CD4-positive, alpha-beta T cell treated with Interleukin-4 for 1 hour (primary cell): Measurements from ENCODE around the gene OSTF1.

Source experiments
- DNase-seq, 2 donors: peaks; one replicate each; pipeline ENCODE4 v3.0.0-alpha.2; 2020 to 2022

Gene OSTF1

DNA sequence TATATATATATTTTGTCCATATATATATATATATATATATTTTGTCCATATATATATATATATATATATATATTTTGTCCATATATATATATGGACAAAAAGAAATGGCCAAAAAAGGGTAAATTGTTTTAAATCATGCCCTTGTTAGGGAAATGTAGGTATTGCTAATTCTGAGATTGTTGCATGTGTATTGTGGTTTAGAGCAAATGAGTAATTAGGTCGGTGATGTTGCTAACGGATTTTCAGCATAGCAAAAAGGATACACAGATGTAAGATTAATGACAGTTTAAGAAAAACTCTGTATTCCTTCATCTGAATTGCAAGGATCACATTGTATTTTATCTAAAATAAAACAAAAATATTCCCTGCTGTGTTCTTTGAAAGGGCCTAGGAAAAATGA, 40.2 kb downstream of the OSTF1 start:
- no peak for DNase-seq

DNA sequence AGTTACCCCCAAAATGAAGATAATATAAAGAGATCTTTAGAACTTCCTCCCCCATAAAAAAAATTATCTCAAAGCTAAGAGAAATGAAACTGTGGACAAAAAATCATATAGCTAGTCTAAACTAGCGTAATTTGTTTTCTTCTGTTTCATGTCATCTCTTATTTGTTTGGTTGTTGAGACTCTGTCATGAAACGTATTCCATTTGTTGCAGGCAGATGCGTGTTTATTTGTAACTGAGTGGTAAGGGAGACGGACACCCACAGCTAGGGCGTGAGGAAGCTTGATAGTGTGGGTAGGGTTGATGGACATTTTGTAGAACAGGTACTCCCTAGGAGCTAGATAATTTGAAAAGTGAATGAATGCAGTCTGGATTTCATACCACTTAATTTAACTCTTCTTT, 41.9 kb downstream of the OSTF1 start:
- DNase-seq, result no peak

DNA sequence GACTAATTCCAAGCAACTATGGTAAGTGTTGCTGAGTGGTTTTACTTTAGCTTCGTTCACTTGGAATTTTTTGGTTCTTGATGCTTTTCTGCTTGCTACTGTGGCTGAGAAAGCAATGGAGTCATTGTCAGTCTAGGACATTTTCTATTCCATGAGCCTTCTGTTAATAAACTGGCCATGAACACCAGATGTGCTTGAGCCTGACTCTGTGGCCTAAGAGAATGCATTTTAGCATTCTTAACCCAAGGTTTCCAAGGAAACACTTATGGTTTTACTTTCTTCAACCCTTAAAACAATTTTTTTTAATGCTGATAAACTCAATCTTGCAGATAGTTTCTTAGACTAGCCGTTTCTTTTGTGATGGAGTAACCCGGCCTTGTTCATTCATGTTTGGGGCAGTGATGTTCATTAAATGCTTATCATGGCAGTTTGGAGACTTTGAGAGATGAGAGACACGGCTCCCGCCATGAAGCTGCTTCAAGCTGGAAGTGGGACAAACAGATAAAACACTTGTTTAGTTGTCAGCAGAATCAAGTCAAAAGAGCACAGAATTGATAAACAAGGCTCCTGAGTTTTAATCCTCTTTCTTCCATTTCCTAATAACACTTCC, 42.4 kb downstream of the OSTF1 start:
- no peak for DNase-seq

DNA sequence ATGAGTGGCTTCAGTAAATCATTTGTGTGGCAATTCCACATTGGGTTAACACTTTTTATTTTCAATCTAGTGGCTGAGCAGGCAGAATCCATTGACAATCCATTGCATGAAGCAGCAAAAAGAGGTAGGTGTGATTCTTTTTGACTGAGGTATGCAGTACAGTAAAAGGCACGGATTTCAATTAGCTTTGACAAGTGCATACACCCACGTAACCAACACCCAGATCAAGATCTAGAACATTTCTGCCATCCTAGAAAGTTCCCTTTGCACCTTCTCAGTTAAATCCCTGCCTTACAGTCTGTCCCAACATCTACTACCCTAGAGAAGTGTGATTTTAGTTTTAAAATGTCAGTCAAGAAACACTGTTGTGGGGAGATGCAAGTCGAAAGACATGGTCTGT, 43.4 kb downstream of the OSTF1 start:
- DNase-seq, result no peak

GRCh38 chr9:75132244-75132643, 43.9 kb downstream of the OSTF1 start:
- DNase-seq, result no peak

DNA sequence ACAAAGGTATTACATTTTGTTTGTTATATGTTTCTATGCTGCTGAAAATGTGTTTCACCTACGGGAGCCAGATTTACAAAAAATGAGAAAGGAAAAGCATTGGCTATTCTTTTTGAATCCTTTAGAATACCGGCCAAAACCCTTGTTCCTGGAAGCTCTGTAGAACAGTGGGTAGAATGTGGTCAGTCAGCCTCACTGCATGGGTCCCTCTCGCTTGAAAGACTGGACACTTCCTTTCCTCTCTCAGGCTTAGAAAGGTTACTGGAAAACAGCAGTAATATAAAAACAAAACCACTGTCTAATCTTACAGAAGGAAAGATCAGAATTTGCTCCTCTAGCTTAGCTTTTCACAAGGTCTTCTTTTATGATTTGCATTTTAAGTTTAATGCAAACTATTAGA, 45.1 kb downstream of the OSTF1 start:
- DNase-seq, result no peak

DNA sequence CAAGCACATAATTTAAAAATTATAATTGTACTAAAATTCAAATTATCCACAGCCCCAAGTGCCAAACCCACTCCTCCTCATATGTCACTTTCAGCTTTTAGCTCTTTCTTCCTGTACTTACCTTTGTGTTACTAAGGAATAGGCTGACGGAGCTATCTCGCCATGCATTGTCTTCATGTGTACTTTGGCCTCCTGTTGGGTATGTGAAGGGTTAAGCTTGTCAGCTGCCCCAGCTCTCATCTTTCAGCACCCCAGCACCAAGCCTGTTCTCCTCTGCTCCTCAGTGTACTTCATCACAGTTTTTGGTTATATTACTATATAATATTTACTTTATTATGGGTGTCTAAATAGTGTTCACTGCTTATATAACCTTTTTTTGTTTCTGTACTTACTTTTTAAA, 46.2 kb downstream of the OSTF1 start:
- no peak for DNase-seq

DNA sequence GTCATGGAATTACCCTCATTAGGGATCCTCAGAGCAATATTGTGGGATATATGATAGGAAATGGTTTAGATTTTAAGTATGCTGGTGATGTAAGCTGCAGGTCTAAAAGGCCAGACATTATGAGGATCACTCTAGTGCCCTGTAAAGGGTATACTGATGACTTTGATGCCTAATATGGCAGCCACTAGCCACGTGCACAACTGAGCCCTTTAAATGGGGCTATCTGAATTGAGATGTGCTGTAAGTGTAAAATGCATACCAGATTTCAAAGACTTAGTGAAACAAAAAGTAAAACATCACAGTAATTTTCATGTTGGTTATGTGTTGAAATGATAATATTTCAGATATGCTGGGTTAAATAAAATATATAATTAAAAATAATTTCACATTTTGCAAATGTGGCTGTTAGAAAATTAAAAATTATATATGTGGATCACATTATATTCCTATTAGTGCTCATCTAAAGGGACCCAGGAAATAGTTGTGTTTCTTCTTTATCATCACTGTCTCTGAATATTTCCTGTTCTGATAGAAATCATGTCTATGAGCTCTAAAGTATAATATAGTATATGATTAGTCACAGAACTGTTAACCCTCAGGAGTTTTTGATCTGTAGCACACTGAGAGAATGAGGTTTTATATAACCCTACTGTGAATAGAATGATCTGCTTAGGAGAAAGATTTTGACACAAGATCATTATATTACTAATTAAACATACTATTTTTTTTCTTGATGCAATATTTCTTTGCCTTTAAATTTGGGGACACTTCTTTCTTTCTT, 50.1 kb downstream of the OSTF1 start:
- peak in 1 of 2 donors; percentile 35 for DNase-seq

GRCh38 chr9:75139201-75139600, 50.9 kb downstream of the OSTF1 start:
- DNase-seq, result no peak

DNA sequence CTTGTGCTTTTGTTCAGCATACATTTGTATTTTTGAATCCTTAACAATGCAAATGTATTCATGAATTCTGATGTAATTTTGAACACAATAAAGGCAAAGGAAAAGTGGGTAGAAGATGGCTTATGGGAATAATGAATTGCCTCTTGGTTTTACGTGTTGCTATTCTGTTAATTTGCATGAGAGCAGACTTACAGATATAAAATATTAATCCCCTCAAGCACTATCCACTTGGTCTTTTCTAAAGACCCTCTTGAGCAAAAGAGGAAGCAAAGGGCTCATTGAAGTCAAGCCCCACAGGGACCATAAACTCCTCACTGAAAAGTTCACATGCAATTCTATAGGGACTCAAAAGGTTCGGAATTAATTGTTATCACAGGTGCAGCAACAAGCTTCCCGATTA, 51.9 kb downstream of the OSTF1 start:
- DNase-seq, result no peak

DNA sequence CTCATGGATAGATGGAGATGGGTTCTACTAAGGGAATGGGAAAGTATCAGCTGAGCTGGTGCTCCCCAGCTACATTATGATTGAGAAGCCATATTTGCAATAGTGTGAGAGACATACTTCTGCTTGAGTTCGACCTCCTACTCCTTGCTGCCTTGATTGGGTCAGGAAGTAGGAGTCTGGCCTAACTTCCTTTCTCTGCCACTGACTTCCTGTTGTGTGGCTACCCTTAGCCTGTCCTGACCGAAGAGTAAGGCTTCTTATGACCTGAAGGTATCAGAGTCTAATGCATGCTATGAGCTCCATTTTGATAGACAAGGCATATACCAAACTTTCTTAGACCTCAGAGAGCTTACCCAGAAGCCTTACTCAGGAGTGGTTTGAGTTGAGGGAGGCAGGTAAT, 53.9 kb downstream of the OSTF1 start:
- peak; percentile 22 to 38 for DNase-seq

- no peak for DNase-seq
Observed at GRCh38 chr9:75146229-75146628, 57.9 kb downstream of the OSTF1 start.

DNA sequence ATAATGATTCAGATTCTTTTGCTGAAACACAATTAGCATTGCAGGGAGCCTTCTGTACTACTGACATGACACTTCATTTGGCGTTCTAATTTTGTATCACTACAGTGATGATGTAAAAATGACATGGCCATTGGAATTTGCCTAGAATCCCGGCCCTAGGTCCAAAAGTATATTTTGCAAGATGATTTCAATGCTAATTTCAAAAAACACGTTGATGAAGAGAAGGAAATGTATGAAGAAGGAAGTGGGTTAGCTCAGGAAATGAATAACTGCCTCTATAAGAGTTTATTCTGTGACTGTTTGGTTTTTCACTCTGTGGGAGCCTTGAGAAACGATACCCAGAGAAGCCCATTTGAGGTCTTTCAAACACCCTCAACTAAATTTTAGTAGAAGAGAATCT, 59.3 kb downstream of the OSTF1 start:
- DNase-seq, result peak in 1 of 2 donors; percentile 64

DNA sequence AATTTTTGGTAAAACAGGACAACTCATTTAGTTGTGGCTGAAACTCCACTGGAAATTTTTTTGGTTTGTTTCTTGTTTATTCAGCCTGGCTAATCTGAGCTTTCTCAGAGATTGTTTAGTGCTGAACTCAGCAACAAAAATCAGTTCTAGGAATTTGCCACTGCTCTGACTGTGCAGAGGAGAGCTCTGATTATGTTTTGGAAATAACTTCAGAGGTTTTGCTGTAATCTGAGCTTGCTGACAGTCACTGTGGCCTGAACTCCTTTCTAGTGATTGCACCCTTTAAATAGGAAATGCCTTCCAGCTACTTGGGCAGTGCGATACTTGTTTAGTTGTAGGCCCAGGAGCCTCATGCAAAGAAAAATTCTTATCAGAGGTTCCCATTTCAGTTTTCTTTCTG, 60.2 kb downstream of the OSTF1 start:
- DNase-seq, result peak in 1 of 2 donors; percentile 52

DNA sequence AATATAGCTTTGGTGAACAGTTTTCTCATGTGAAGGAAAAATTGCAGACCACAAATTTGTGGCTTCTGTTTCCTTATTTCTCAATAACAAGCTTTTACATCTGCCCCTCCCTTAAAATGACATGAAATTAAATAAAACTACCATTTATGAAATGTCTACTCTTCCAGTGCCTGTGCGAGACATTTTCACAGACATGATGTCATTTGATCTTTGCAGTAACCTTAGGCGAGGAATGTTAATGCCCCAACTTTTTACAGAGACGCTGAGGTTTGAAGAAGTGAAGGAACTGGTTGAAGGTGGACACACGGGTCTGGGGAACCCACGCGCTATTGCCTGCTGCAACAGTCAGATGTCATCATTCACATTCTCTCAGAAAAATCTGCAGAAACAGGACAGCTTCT, 61.5 kb downstream of the OSTF1 start:
- DNase-seq, result peak in 1 of 2 donors; percentile 33

GRCh38 chr9:75150512-75150911, 62.2 kb downstream of the OSTF1 start:
- DNase-seq, result no peak

GRCh38 chr9:75152416-75152815, 64.1 kb downstream of the OSTF1 start:
- peak; percentile 44 to 64 for DNase-seq

GRCh38 chr9:75156858-75157257, 68.5 kb downstream of the OSTF1 start:
- peak in 1 of 2 donors; percentile 22 for DNase-seq

DNA sequence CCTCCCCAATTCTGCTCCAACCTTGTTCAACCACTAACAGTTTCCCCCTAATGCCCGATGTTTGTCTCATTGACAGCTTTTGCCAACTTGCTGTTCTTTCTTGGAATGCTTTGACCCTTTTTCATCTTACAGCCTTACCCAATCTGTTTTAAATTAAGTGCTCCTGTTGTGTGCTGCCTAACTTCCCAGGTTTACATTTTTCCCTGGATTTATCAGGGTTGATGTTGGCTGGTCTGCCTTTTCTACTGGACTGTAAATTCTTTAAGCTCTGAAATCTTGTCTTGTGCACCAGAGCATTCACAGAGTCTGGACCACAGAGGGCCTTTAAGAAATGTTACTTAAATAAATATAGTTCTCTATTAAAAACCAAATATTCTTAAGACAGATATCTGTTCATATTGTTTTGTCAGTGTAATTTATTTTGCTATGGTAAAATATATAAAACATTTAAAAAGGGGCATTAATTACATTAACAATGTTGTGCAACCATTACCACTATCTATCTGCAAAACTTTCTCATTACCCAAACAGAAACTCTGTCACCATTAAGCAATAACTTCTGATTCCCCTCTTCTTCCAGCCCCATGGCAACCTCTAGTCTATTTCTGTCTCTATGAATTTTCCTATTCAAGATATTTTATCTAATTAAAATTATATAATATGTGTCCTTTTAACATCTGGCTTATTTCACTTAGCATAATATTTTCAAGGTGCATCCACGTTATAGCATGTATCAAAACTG, 73.0 kb downstream of the OSTF1 start:
- no peak for DNase-seq

DNA sequence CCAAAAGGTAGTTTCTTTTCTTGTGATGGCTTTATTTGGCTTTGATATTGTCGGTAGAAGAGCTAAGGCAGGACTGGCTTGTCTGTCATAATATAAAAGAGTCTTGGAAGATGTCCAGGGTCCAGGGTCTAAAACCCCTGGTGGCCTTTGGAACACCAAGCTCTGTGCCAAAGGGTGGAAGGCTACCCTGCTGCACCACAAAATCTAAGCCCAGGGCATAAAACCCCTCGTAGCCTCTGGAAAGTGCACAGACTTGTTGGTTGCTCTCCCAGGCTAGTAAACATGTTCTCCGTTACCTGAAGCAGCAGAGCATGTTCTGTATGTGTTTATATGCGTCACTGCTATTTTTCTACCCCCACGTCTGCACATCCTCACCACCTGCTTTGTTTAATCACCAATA, 75.5 kb downstream of the OSTF1 start:
- DNase-seq, result no peak

DNA sequence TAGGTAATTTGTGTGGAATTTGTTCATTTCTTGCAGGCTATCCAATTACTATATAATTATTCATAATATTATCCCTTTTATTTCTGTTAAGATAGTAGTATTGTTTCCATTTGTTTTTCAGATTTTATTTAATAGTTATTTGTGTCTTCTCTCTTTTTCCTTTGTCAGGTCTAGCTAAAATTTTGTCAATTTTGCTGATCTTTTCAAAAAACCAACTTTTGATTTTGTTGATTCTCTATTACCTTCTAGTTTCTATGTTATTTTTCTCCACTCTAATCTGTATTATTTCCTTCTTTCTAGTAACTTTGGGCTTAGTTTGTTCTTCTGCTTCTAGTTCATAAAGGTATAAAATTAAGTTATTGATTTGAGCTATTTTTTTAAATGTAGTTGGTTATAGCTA, 76.3 kb downstream of the OSTF1 start:
- DNase-seq, result no peak

GRCh38 chr9:75167281-75167680, 79.0 kb downstream of the OSTF1 start:
- DNase-seq, result no peak

DNA sequence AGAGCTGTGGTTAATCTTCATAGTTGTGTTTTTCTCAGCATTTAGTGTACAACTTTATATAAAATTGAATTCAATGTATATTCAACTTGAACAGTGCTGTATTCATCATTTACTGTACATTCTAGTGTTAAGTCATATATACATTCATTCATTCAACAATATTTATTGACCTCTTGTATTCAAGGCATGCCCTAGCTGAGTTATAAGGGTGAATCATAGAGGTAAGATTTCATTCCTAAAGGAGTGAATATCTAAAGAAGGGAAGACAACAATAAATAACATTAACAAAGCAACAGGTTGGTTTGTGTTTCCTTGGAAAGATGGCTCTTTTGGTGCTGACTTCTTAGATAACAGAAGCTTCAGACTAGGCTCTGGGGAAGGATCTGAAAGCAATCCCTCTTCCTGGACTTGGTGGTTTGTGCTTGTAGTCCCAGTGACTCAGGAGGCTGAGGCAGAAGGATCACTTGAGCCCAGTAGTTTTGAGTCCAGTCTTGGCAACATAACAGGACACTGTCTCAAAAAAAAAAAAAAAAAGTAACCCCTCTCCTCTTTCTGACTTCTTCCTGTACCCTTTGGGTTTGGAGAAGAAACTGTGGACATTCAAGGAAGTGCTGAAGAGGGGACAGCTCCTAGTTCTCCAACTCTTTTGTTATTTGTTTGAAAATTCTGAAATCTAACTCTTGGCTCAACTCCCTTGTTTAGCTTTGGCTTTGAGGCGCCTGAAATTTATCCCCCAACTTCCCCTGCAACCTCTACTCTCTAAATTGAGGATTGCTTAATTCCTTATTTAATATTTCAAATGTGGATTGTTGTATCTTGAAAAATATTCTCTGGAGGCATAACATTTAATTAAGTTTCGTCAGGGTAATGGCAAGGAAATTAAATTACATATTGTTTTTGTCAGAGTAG, 80.2 kb downstream of the OSTF1 start:
- DNase-seq, result no peak
